Smooth muscle cell (in vitro differentiated cells): ENCODE measurements around the gene GRK4. TPM values are rescaled to one million over a fixed set of nuclear protein-coding genes. Genes with fewer than 3 reads are reported as not detected.

Source experiments
- DNase-seq: peaks from one replicate; lab custom pipeline; 2025; ENCODE audit not compliant: unreplicated experiment; lab: John Stamatoyannopoulos, UW
- H2AFZ ChIP-seq: fragments of 200-600 bp; sonication (generic); 2 replicates; pipeline ENCODE4 v1.6.0; 2016; ENCODE audit warnings: antibody characterized with exemption, low read depth, mild to moderate bottlenecking
- H3F3A ChIP-seq: fragments of 200-600 bp; sonication (generic); 2 replicates; pipeline ENCODE4 v1.6.0; 2017; ENCODE audit warnings: antibody characterized with exemption, low read depth
- H3K27ac ChIP-seq: fragments of 200-600 bp; sonication (generic); 2 replicates; pipeline ENCODE4 v1.5.1; 2016; ENCODE audit warnings: low read depth, mild to moderate bottlenecking
- H3K27me3 ChIP-seq: fragments of 200-600 bp; sonication (generic); 2 replicates; pipeline ENCODE4 v1.6.1; 2016; ENCODE audit warnings: low read depth, mild to moderate bottlenecking
- H3K36me3 ChIP-seq: fragments of 200-600 bp; sonication (generic); 2 replicates; pipeline ENCODE4 v1.5.1; 2016; ENCODE audit warnings: low read depth
- H3K4me1 ChIP-seq: fragments of 200-600 bp; sonication (generic); 2 replicates; pipeline ENCODE4 v1.5.1; 2016; ENCODE audit warnings: low read depth
- H3K4me2 ChIP-seq: fragments of 200-600 bp; sonication (generic); 2 replicates; pipeline ENCODE4 v1.6.0; 2016; ENCODE audit warnings: mild to moderate bottlenecking
- H3K4me3 ChIP-seq: fragments of 200-600 bp; sonication (generic); 2 replicates; pipeline ENCODE4 v1.5.1; 2016; ENCODE audit warnings: mild to moderate bottlenecking
- H3K79me2 ChIP-seq: fragments of 200-600 bp; sonication (generic); 2 replicates; pipeline ENCODE4 v1.6.0; 2016; ENCODE audit warnings: low read depth, mild to moderate bottlenecking
- H3K9ac ChIP-seq: fragments of 200-600 bp; sonication (generic); 2 replicates; pipeline ENCODE4 v1.6.0; 2016; ENCODE audit warnings: low read depth
- H3K9me3 ChIP-seq: fragments of 200-600 bp; sonication (generic); replicated peaks from 2 replicates; pipeline ENCODE4 v1.5.1; 2016; ENCODE audit warnings: low read depth
- H4K20me1 ChIP-seq: fragments of 200-600 bp; sonication (generic); 2 replicates; pipeline ENCODE4 v1.6.0; 2016; ENCODE audit warnings: low read depth
- WGBS: methylation state at CpG from one replicate; pipeline ENCODE4 v1.1.7; 2016; ENCODE audit warnings: low lambda C conversion rate; 5-methylcytosine and 5-hydroxymethylcytosine counted together
- polyA plus RNA-seq: library from polyadenylated mRNA; unstranded; fragments of >200 nt; fragmentation: Nextera tagmentation; extraction: Ambion mirVana; gene quantifications from 2 replicates; pipeline ENCODE4 v1.2.1, GENCODE V29; 2016
- total RNA-seq: library from RNA; depleted of rRNA; stranded (reverse); fragments of >200 nt; gene quantifications from 2 replicates; pipeline ENCODE4 v1.2.3, GENCODE V29; 2014
- TF ChIP-seq, protein P1 (sequence below): fragments of 200-600 bp; sonication (generic); IDR thresholded peaks from 2 replicates; pipeline ENCODE4 v1.5.1; 2017; ENCODE audit warnings: borderline replicate concordance, mild to moderate bottlenecking, antibody characterized with exemption; ENCODE audit not compliant: insufficient read depth, poor library complexity, severe bottlenecking

Gene GRK4
- total and polyA plus RNA-seq, 2 experiments from 2014 or later, result 5.2 to 6.9 TPM

DNA sequence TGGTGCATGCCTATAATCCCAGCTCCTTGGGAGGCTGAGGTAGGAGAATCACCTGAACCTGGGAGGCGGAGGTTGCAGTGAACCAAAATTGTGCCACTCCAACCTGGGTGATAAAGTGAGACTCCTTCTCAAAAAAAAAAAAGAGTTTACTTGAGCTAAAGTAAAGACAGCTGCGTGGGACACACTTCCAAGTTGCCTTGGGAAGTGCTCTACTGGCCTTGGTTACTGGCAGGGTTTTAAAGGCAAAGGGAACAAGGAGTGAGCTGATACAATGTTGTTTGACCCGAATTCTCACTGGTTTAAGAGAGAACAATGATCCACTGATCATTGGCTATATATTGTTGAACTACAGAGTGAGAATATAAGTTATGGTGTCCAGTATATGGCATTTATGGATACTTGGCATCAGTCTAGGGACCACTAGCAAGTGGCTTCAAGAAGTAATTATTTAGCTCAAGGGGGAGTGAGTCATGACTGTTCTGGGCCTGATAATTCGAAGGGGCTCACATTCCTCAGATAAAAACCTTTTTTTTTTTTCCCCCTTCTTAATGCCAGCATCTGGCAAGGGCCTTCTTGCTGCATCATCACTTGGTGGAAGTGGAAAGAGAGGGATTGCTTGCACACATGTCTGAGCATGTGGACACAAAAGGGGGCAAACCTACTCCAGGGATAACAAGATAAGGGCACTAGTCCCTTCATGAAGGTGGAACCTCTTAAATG lies 32.3 kb downstream of the GRK4 start:
- Histone ChIP-seq H3K4me3 (no peak overlapping the region), H3K27me3 (no peaks in the 10 kb centered on the region)

DNA sequence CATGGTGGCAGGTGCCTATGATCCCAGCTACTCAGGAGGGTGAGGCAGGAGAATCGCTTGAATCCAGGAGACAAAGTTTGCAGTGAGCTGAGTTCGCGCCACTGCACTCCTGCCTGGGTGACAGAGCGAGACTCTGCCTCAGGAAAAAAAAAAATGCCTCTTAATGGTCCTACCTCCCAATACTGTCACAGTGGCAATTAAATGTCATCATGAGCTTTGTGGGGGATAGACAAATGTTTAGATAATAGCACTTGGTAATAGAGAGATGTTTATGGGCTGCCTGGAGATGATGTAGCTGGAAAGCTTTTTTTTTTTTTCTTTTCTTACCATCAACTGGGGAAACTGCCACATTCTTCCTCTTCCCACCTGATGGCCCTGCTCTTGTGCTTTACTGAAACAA lies 33.0 kb downstream of the GRK4 start:
- Histone ChIP-seq H3K4me2 (no peak overlapping the region), H3K4me1 (no peaks in the 10 kb centered on the region), H3F3A (no peaks in the 10 kb centered on the region), H3K4me3 (no peak overlapping the region), H3K27me3 (no peaks in the 10 kb centered on the region), H3K27ac (no peak overlapping the region), H3K9me3 (no peaks in the 10 kb centered on the region), H3K36me3 (no peaks in the 10 kb centered on the region), H4K20me1 (no peaks in the 10 kb centered on the region), H2AFZ (no peak overlapping the region), H3K79me2 (no peaks in the 10 kb centered on the region), H3K9ac (no peak overlapping the region)
- 97% methylated on average over 4 of the region's 4 CpGs for WGBS
- DNase-seq, result no peak
- TF ChIP-seq, protein P1, sequence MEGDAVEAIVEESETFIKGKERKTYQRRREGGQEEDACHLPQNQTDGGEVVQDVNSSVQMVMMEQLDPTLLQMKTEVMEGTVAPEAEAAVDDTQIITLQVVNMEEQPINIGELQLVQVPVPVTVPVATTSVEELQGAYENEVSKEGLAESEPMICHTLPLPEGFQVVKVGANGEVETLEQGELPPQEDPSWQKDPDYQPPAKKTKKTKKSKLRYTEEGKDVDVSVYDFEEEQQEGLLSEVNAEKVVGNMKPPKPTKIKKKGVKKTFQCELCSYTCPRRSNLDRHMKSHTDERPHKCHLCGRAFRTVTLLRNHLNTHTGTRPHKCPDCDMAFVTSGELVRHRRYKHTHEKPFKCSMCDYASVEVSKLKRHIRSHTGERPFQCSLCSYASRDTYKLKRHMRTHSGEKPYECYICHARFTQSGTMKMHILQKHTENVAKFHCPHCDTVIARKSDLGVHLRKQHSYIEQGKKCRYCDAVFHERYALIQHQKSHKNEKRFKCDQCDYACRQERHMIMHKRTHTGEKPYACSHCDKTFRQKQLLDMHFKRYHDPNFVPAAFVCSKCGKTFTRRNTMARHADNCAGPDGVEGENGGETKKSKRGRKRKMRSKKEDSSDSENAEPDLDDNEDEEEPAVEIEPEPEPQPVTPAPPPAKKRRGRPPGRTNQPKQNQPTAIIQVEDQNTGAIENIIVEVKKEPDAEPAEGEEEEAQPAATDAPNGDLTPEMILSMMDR, result no peak

More for the DNA sequence above, 32.3 kb downstream of the GRK4 start:
- TF ChIP-seq, protein P1, result no peak
- no peak overlapping the region for H3K27ac ChIP-seq
- H4K20me1 ChIP-seq, result no peaks in the 10 kb centered on the region
- H3K79me2 ChIP-seq, result no peaks in the 10 kb centered on the region
- no peak overlapping the region for H3K9ac ChIP-seq
- H3K9me3 ChIP-seq, result no peaks in the 10 kb centered on the region
- 68% methylated on average over 4 of the region's 4 CpGs for WGBS
- no peaks in the 10 kb centered on the region for H3K36me3 ChIP-seq
- H2AFZ ChIP-seq, result no peak overlapping the region
- no peak overlapping the region for H3K4me2 ChIP-seq
- H3F3A ChIP-seq, result no peaks in the 10 kb centered on the region
- no peaks in the 10 kb centered on the region for H3K4me1 ChIP-seq
- no peak for DNase-seq

DNA sequence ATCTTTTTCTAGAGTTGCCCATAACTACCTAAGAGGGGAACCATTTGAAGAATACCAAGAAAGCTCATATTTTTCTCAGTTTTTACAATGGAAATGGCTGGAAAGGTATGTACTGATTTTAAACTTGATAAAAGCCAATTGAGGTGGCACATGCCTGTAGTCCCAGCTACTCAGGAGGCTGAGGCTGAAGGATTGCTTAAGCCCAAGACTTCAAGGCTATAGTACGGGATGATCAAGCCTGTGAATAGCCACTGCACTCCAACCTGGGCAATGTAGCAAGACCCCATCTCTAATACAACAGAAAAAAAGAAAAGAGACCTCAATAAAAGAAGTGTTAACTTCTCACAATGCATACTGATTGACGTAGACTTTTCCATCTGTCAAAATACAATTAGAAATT lies 44.4 kb downstream of the GRK4 start:
- H3K4me3 ChIP-seq, result no peak overlapping the region
- WGBS, result 87% methylated on average over 2 of the region's 2 CpGs
- H3K27me3 ChIP-seq, result no peaks in the 10 kb centered on the region
- H3K27ac ChIP-seq, result no peak overlapping the region
- no peaks in the 10 kb centered on the region for H3F3A ChIP-seq
- no peaks in the 10 kb centered on the region for H4K20me1 ChIP-seq
- no peak overlapping the region for H2AFZ ChIP-seq
- H3K79me2 ChIP-seq, result no peaks in the 10 kb centered on the region
- no peaks in the 10 kb centered on the region for H3K36me3 ChIP-seq
- H3K9ac ChIP-seq, result no peak overlapping the region
- no peak for DNase-seq
- H3K9me3 ChIP-seq, result no peaks in the 10 kb centered on the region
- TF ChIP-seq, protein P1, result no peak
- H3K4me2 ChIP-seq, result no peak overlapping the region
- no peaks in the 10 kb centered on the region for H3K4me1 ChIP-seq

DNA sequence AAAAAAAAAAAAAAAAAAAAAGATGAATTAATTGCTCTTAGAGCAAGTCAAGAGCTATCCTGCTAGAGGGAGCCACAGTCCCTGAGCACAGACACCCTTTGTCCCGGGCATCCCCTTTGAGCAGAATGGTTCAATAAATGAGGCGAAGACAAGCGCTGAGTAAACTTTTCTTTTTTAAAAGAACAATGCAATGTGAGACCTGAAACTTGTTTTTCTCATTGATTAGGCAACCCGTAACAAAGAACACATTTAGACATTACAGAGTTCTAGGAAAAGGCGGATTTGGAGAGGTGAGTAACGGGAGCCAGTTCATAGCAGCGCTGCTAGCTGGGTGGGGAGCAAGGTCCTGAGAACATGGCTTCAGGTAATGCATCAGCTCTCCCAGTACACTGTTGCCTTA lies 46.1 kb downstream of the GRK4 start:
- no peak overlapping the region for H2AFZ ChIP-seq
- no peak for DNase-seq
- no peak overlapping the region for H3K4me2 ChIP-seq

More for the DNA sequence above, 46.1 kb downstream of the GRK4 start:
- TF ChIP-seq, protein P1, result no peak
- Histone ChIP-seq H3K27me3 (no peaks in the 10 kb centered on the region), H4K20me1 (no peaks in the 10 kb centered on the region), H3F3A (no peaks in the 10 kb centered on the region), H3K79me2 (no peaks in the 10 kb centered on the region), H3K9ac (no peak overlapping the region), H3K9me3 (no peaks in the 10 kb centered on the region), H3K27ac (no peak overlapping the region), H3K36me3 (no peaks in the 10 kb centered on the region), H3K4me1 (no peaks in the 10 kb centered on the region), H3K4me3 (no peak overlapping the region)
- WGBS, result 87% methylated on average over 7 of the region's 7 CpGs
